Fibroblast of peridontal ligament (primary cell): ENCODE data around the gene ITGB5.
"Not testable (repeated sequence)": the region's sequence is repeated elsewhere in the genome, so short reads cannot be mapped to it uniquely, and the experiment has no call there.

ENCODE experiments used
- DNase-seq: peaks from one replicate; pipeline ENCODE4 v3.0.0-alpha.2; 2010; ENCODE audit errors: extremely low read depth

The ITGB5 gene

GRCh38 chr3:124772081-124772831 lies 114.9 kb downstream of the ITGB5 start:
- peak; percentile 55 for DNase-seq

DNA sequence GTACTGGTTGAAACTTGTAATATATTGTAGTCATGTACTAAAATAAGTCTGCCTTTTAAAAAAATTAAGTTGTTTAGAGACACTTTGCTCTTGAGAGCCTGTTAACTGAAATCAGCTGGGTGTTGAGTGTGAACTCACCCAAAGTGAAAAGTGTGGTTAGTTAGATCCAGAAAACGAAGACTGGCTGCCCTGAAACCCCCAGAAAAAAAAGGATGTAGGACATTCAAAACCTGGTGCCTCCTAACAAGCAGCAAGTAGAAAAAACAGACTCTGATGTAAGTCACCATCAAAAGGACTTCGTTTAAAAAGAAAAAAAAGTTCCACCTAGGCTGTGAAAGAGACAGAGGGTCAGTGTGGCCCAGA lies 116.1 kb downstream of the ITGB5 start:
- no peak for DNase-seq

DNA sequence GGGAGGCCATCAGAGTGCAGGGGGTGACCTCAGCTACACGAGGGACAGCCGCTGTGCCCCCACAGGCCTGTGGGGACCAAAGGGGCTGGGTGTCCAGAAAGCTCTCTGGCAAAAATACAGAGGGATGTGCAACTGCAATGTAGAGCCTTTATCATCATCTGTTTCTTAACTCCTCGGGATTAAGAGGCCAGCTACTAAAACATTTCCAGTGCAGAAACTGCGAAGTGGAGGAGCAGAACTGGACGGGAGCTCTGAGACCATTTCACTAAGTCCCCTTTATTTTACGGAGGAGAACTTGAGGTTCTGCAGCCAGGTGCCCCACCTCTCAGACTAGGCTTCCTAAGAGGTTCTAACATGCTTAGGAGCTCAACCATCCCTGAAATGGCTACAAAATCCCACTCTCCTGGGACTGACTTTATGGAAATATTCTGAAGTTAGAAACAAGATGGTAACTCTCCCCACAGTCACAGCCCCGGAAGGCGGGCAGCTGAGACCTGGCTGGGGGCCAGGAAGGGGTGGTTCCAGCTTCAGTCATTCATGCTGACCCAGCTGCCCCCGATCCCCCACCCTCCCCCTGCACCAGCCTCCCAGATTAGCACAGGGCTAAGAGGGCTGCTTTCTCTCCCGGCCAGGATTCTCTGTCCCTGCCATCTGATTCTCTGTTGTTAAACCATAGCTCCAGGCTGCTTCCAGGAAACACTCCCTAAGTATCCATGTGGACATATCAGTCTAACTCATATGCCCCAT lies 116.7 kb downstream of the ITGB5 start:
- DNase-seq: peak; percentile 34

DNA sequence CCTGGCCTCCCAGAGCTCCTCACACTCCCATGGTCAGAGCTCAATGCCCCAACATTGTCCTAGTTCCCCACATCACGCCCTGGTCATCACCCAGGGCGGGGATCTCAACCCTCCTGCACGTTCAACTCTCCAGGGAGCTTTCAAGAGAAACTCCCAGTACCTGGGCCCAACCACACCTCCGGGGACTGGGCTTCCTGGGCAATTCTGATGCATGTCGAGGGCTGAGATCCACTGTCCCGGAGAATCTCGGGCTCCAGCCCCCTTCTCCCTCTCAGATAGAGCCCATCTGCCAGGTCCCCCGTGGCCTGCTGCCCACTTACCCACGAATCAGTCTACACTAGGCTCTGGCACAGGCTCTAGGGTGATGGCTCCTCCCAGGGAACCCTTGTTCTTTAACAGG lies 117.7 kb downstream of the ITGB5 start:
- no peak for DNase-seq

DNA sequence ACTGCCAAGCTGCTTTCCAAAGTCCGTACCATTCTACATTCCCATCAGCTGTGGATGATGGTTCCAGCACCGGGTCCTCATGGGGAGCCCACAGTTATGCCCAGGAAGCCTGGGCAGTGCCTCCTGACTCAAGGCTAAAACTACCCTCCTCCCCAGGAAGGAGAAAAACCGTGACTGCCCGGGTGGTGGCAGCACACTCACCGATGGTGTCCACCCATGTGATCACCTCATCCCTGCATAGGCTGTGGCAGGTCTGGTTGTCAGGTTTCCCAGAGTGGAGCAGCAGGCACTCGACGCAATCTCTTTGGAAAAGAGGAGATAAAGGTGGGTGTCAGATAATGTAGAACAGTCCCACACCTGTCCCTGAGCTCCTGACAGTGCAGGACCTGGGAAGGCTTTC lies 118.4 kb downstream of the ITGB5 start:
- no peak for DNase-seq

DNA sequence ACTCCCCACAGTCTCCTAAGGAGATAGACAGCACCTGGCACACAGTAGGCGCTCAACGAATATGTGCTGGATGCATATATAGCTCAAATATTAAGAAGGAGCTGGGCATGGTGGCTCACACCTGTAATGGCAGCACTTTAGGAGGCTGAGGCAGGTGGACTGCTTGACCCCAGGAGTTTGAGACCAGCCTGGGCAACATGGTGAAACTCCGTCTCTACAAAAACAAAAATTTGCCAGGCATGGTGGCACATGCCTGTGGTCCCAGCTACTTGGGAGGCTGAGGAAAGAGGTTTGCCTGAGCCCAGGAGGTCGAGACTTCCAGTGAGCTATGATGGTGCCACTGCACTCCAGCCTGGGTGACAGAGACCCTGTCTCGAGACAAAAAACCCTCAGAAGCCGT lies 119.5 kb downstream of the ITGB5 start:
- DNase-seq: no peak

GRCh38 chr3:124767264-124767663 lies 119.9 kb downstream of the ITGB5 start:
- no peak for DNase-seq

DNA sequence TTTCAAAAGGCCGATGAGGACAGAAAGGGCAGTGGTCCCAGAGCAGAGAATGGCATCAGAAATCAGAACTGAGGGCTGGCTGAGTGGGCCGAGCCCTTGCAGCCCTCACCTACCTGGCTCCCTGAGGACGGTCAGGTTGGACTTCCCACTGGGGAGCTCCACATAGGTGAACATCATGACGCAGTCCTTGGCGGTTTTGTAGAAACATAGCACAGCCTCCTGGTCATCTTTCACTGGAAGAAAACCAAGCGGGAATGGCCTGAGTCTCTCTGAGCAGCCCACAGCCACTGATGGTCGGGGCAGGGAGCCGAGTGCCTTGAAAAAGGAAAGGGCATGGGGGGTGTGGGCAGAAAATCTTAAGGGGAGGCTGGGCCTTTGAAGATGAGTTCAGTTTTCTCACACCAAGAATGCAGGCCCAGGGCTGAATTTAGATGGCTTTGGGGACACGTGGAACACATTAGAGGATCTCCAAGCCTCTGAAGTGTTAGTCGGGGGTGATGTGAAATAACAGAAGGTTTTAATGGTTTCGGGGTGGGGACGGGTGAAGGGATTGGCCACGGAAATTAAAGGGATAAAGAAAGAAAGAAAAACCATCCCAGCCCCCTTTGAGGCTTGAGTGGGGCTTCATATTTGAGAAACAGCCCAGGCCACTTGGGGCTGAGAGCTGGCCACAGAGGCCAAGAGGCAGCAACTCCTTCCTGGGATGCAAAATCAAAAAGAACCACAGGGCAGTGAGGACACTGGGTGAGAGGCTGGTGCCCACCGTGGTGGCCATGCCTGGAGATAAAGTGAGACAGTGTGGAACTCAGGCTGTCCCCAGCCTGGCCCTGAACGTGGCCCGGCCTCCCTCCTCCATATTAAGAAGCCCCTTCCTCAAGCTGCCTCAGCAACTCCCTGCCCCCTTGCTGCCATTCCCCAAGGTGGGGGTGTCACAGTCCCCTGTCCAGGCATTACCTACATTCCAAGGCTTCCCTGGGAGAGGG lies 120.8 kb downstream of the ITGB5 start:
- DNase-seq: no peak

GRCh38 chr3:124765197-124765840 lies 121.8 kb downstream of the ITGB5 start:
- DNase-seq: no peak

GRCh38 chr3:124764746-124765145 lies 122.4 kb downstream of the ITGB5 start:
- DNase-seq: no peak

GRCh38 chr3:124763644-124764358 lies 123.4 kb downstream of the ITGB5 start:
- no peak for DNase-seq

- no peak for DNase-seq
Observed at GRCh38 chr3:124763206-124763605, 124.0 kb downstream of the ITGB5 start.

DNA sequence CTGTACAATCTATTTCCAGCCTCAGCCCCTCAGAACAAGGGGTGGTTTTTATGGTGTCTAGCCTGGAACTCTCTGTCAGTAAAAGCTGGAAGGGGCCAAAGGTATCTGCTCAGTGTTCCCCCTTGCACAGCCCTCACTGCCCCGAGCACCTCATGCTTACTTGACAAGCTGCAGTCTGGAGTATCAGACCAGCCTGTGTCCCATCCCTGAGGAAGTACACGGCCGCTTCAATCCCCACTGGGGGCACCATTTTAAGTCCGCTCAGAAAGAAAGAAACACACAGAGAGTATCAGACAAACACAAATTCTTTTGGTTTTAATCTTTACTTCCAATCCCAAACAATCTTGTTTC lies 124.5 kb downstream of the ITGB5 start:
- no peak for DNase-seq

- DNase-seq: no peak
Observed at GRCh38 chr3:124761935-124762660, 125.1 kb downstream of the ITGB5 start.

DNA sequence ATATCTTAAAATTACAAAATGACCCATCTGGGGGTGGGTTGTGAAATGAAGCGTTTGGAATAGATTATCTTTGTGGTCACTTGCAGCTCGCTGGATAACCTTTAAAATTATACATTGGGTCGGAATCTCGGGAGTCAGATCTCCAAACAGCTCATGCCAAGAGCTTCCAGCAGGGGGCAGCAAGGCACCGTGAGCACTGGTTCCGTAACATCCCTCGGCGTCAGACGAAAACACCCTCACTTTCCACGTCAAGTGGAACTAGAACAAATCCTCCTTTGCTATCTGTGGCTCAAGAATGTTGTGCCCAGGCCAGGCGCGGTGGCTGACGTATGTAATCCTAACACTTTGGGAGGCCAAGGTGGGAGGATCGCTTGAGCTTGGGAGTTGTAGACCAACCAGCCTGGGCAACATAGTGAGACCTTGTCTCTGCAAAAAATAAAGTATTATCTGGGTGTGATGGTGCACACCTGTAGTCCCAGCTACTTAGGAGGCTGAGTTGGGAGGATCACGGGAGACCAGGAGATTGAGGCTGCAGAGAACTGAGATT lies 125.8 kb downstream of the ITGB5 start:
- peak; percentile 98 for DNase-seq

DNA sequence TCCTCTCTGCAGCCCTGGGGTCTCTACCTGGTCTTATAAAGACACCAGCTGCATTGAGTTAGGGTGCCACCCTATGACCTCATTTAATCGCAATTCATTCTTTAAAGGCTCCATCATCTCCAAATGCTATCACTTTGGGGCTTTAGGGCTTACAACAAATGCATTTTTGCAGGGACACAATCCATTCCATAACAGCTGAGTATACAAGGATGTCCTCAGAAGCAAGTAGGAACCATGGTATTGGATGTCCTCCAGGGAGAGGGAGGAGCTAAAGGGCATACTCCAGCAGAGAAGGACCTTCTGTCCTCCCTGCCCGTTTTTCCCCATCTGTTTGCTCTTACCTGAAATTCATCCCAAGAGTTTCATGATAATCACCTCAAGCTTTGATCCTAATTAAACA lies 126.6 kb downstream of the ITGB5 start:
- peak; percentile 72 for DNase-seq

- DNase-seq: no peak
Observed at GRCh38 chr3:124759666-124760401, 127.3 kb downstream of the ITGB5 start.

DNA sequence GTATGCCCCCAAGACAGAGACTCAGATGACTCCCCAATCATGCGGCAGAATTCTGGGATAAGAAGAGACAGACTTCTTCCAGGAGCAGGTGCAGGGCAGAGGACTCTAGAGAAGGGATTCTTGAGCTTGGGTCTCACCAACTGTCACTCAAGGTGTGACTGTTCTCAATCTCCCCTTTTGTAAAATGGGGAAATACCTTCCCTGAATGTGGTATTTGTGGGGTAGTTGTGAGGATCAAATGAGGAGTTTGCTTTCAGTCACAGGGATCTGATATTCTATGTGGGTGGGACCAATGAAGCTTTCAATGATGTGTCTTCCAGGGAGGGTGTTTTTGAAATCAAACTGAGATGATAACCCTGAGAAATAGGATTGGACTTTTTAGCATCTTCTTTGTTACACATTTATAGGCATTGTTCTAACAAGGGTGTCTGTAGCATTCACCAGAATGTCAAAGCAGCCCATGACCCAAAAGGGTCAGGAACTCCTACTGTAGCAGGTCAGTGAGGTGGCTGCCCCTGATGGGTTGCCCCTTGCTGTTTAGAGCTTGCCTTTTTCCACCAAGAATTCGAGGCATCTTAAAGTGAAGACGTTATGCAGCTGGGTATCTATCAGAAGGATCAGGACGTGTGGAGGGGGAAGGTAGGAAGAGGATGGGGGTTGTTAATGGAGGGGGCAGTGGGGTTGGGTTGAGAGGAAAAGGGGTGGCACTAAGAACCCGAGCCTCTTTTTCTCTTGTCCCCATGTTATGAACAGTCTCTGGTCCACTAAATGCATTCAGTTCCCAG lies 128.1 kb downstream of the ITGB5 start:
- no peak for DNase-seq

DNA sequence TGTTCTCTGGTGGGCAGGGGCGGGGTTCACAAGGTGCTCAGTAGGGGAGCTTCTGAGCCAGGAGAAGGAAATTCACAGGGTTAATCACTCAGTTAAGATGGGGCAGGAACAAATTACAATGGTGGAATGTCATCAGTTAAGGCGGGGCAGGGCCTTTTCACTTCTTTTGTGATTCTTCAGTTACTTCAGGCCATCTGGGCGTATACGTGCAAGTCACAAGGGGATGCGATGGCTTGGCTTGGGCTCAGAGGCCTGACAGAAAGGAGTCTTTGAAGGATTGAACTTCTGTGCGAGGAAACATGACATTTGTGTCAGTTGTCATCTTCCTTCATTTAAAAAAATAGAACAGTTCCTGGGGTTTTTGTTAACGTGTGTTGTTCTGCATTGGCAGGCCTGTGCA lies 129.2 kb downstream of the ITGB5 start:
- not testable (repeated sequence) for DNase-seq
